GM18526 (cell line): ENCODE data around the gene TSPAN5.

ENCODE experiments used
- POLR2A ChIP-seq: IDR thresholded peaks from 3 replicates; pipeline ENCODE4 v1.6.1; 2011; ENCODE audit not compliant: insufficient read length; ENCODE audit errors: extremely low read depth

TSPAN5 gene

GRCh38 chr4:98680806-98681205 lies 22.4 kb upstream of the TSPAN5 start:
- no peak for TF ChIP-seq POLR2A

- no peak for TF ChIP-seq POLR2A
Measured at GRCh38 chr4:98679738-98680137, 21.3 kb upstream of the TSPAN5 start.

DNA sequence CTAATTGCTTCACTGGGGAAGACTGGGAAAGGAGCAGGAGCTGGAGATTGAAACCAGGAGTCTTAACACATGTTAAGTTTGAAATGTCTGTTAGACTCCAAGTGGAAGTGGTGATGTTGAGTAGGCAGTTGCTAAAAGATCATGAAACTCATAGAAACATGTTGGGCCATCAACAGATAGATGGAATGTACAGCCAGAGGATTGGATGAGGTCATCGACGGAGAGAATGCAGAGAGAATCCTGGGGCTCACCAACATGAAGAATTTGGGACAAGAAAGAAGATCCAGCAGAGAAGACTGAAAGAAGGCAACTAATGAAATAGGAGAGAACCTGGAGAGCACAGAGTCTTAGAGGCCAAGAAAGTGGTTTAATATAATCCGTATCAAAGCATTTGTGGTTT lies 19.4 kb upstream of the TSPAN5 start:
- TF ChIP-seq POLR2A, result no peak

DNA sequence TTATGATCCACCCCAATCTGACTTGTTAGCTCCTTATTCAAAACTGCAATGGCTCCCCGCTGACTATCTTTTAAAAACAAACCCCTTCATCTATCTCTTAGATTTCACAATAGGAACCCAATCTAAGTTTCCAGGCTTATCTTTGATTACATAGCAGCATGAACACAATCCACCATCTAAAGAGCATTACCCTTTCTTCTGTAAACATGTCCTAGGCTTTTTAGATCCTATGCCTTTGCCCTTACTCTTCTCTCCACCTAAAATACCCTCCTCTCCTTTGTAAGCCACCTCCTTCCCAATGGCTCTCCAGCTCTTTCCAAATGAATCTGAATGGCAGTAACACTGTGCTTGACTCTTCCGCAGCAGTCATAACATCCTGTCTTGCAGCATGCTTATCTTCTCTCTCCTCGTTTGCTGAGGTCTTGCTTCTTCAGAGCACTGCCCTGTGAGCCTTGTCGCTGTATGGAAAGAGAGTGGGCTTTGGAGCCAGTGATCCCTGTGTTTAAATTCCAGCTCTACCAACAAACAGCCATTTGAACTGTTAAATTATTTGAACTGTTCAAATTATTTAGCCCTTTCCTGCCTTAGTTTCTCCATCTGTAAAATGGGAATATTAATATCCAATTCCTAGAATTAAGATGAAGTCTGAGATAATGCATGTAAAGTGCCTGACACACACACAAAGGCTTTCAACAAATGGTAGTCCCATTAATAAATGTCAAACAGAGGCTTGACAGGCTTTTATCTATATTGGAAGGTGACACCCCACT lies 16.2 kb upstream of the TSPAN5 start:
- TF ChIP-seq POLR2A, result no peak

GRCh38 chr4:98673978-98674377 lies 15.6 kb upstream of the TSPAN5 start:
- no peak for TF ChIP-seq POLR2A

GRCh38 chr4:98673288-98673644 lies 14.9 kb upstream of the TSPAN5 start:
- TF ChIP-seq POLR2A, result no peak

DNA sequence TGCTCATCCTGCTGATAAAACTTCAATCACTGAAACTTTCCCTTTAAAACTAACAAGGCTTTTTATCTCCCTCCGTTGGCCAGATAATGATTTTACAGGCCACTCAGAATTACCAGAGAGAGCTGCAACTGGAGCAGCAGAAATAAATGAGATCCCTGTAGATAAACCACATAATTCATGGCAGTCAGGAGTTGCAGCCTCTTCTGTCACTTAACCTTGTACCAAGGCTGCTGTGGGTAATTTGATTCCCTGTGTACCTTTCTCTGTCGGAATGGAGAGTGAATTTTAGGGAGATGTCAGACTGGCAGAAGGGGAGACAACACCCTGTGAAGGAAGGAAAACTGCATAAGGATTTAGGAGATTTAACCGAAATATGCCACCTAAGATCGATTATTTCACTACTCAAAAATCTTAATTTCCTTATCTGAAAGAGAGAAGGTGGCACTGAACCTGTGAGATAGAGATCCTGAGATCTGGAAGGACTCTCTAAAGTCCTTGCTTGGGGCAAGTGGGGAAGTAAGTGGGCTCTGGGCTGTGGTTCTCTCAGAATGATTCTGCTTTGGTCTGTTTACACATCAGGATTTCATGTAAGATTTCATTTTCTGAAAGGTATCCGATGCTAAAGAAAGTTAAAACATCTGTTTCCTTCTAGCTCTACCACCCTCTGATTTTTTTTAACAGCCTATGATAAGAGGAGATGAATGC lies 14.3 kb upstream of the TSPAN5 start:
- no peak for TF ChIP-seq POLR2A

DNA sequence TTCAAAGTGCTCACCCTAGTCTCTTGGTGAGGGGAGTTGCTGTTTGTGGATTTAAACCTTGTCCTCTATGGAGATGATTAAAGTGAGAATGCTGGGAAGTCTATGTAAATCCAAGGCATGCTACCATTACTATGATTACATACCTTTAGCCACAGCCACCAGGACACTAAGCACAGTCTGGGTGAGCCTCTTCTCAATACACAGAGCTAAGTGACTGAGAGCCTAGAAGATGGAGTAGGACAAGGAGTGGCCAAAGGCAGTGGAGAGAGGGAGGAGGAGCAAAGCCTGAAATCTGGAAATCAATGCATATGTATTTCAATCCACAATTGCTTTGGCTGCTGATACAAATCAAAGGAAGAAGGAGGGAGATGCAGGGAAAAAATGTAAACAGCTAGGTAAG lies 12.7 kb upstream of the TSPAN5 start:
- TF ChIP-seq POLR2A, result no peak

DNA sequence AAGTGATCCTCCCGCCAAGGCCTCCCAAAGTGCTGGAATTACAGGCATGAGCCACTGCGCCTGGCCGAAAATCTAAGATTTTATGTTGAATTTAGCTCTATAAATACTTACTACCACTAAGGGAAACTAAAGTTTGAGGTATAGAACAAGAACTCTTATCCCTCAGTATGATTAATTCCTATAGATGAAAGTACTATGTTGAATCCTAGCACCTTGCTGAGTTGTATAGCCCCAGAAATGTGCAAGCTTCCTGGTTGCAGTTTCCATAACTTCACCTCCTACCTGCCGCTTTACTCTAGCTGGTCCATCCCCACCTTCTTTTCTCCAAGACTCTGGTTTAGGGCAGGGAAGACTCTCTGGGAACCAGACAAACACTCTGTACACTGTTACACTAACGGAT lies 11.8 kb upstream of the TSPAN5 start:
- TF ChIP-seq POLR2A, result no peak

DNA sequence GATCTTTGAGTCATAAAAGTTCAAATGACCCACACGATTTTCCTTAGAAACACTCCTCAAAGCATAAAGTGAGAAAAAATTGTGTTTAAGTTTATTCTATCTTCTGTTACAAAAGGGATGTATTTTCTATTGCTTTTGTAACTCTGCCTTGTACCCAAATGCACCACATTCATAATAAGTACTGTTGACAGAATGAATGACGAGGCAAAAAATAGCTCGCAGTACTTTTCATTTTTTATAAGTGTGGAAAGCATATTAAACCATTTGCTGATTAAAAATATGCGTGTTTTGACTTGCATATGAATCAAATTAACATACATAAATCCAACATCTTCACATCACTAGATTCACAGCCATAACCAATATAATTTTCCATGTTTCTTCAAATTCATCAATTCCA lies 11.2 kb upstream of the TSPAN5 start:
- TF ChIP-seq POLR2A, result no peak

GRCh38 chr4:98664959-98665358 lies 6.5 kb upstream of the TSPAN5 start:
- TF ChIP-seq POLR2A, result no peak

DNA sequence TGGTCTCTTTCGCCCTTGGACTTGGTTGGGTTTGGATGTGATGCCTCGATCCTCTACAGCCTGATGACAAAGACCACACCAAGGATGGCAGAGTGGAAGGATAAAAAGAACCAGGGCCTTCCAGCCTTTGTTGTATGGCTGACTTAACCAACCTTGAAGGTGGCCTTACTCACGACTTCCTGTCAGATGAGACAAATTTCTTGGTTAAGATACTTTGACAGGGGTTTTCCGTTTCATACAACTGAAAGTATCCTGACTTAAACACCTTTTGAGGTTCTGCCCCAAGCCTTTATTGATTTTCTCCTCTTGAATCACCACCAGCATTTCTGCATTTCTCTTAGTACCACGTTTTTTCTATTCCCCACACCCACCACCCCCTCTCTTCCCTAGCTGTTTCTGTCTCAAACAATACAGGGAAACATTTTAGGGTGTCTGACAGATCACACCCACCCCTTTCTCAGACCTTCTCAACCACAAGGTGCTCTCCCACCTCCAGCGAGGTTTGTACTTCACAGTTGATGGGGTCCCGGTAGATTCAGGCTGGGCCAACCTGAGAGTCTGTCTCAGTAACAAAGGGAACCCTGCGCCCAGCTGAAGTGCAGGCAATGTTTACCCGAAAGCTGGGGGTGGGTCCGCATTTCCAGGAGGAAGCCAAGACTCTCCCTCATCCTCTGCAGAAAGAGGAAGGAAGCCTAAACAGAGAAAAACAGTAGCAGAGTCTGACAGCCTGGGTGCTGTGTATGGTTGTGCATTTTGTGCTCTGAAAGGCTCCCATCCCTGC lies 5.0 kb upstream of the TSPAN5 start:
- TF ChIP-seq POLR2A, result no peak

GRCh38 chr4:98662626-98663225 lies 4.3 kb upstream of the TSPAN5 start:
- no peak for TF ChIP-seq POLR2A

GRCh38 chr4:98662055-98662453 lies 3.6 kb upstream of the TSPAN5 start:
- TF ChIP-seq POLR2A, result no peak

DNA sequence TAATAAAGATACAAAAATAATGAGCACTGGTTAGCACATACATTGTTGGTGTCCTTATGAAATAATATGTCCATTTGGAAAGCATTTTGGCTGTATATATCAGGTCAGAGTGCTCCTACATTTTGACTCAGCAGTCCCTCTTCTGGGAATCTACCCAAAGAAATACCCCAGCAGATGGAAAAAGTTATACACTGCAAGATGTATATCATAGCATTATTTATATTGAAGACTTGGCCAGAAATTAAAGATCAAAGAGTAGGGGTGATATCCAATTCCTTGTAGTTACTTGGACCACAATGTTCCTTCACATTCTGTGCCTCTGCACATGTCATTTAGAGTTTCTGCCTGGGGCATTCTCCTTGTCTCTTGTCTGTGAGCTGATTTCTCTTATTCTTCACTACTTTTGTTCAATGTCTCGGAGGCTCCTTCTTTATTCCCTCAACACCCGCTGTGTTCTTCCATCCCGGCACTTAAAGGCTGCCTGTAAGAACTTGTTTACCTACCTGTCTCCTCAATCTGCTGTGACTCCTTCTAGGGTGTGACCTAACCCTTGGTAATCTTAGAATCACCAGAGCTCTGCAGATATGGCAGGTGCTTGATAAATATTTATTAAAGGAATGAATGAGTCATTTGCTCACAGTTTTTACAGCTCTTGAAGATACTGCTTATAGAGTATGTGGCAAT lies 3.1 kb upstream of the TSPAN5 start:
- TF ChIP-seq POLR2A, result no peak

DNA sequence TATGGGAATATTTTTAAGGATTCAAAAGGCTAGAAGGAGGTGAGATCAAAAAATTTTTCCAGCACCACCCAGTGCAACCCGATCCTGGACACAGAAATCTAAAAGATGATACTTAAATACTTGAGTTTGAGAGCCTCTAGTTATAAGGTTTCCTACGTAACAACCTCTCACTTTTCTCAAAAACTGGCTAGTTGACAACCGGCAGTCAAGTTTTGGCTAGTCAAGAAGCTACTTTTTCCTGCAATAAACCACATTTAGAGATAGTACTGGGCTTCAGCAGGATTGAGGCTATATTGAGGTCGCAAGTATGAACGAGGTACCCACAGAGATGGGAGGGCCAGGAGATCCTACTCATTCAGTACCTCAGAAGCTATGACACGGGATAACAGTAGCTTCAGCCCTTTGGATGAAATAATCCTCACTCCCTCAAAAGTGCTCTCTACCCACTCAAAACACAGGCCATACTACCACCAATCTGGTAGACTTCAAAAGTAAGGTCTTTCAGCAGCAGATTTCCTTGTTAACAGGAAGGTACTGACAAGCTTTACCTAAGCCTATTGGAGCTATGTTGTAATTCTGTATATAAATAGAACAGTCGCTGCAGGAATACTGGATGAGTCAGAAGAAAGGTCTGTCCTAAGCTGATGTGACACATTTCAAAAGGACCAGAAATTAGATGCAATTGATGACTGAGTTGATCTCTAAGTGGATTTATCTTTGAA lies 1.5 kb upstream of the TSPAN5 start:
- TF ChIP-seq POLR2A, result no peak
